CD4-positive, alpha-beta T cell treated with Interleukin-6 for 4 hours (primary cell): ENCODE results near the gene PGBD1.
"Not testable (repeated sequence)": the region's sequence is repeated elsewhere in the genome, so short reads cannot be mapped to it uniquely, and the experiment has no call there.

Source experiments
- DNase-seq: peaks from one replicate; pipeline ENCODE4 v3.0.0-alpha.2; 2020; ENCODE audit warnings: mixed read lengths

PGBD1 gene

GRCh38 chr6:28274888-28275287 lies 6.5 kb upstream of the PGBD1 start:
- no peak for DNase-seq

- no peak for DNase-seq
These were observed 3.6 kb upstream of the PGBD1 start for GRCh38 chr6:28277746-28278145.

- no peak for DNase-seq
These were observed 631 bp upstream of the PGBD1 start for GRCh38 chr6:28280595-28281287.

GRCh38 chr6:28282926-28283325 lies 1.6 kb downstream of the PGBD1 start:
- DNase-seq = no peak

- no peak for DNase-seq
These were observed 10.2 kb downstream of the PGBD1 start for GRCh38 chr6:28291573-28291972.

- no peak for DNase-seq
These were observed 14.0 kb downstream of the PGBD1 start for GRCh38 chr6:28295326-28295725.

- DNase-seq = no peak
These were observed 15.2 kb downstream of the PGBD1 start for GRCh38 chr6:28296520-28297060.

GRCh38 chr6:28303570-28303969 lies 22.2 kb downstream of the PGBD1 start:
- no peak for DNase-seq

- not testable (repeated sequence) for DNase-seq
These were observed 25.0 kb downstream of the PGBD1 start for GRCh38 chr6:28306363-28306762.

GRCh38 chr6:28311139-28311823 lies 29.9 kb downstream of the PGBD1 start:
- DNase-seq = no peak

GRCh38 chr6:28312939-28313338 lies 31.6 kb downstream of the PGBD1 start:
- DNase-seq = no peak

- no peak for DNase-seq
These were observed 34.3 kb downstream of the PGBD1 start for GRCh38 chr6:28315628-28316027.

- DNase-seq = not testable (repeated sequence)
These were observed 36.5 kb downstream of the PGBD1 start for GRCh38 chr6:28317866-28318265.

GRCh38 chr6:28322661-28323060 lies 41.3 kb downstream of the PGBD1 start:
- DNase-seq = no peak

GRCh38 chr6:28323813-28324424 lies 42.5 kb downstream of the PGBD1 start:
- DNase-seq = no peak

- no peak for DNase-seq
These were observed 45.1 kb downstream of the PGBD1 start for GRCh38 chr6:28326371-28326948.

GRCh38 chr6:28330041-28330440 lies 48.7 kb downstream of the PGBD1 start:
- DNase-seq = no peak

- no peak for DNase-seq
These were observed 51.7 kb downstream of the PGBD1 start for GRCh38 chr6:28333047-28333446.

GRCh38 chr6:28333599-28334018 lies 52.2 kb downstream of the PGBD1 start:
- no peak for DNase-seq

GRCh38 chr6:28334286-28335039 lies 53.1 kb downstream of the PGBD1 start:
- no peak for DNase-seq

- DNase-seq = no peak
These were observed 53.7 kb downstream of the PGBD1 start for GRCh38 chr6:28335040-28335563.

- peak; percentile 85 for DNase-seq
These were observed 54.4 kb downstream of the PGBD1 start, which contains the start of gene ZSCAN31 for GRCh38 chr6:28335564-28336283. Gene ZSCAN31, minus strand, starts transcription at chr6:28336148. Its CDS starts 6,465 bp downstream, at chr6:28329683.
